GM18858 (cell line): ENCODE results near the gene MALL.
"Not testable (repeated sequence)": the region's sequence is repeated elsewhere in the genome, so short reads cannot be mapped to it uniquely, and the experiment has no call there.

Source experiments
- ATAC-seq: cut with Tn5 transposase; IDR thresholded peaks from one replicate; pipeline ENCODE4 v1.9.1; 2021; ENCODE audit not compliant: unreplicated experiment

Gene MALL

DNA sequence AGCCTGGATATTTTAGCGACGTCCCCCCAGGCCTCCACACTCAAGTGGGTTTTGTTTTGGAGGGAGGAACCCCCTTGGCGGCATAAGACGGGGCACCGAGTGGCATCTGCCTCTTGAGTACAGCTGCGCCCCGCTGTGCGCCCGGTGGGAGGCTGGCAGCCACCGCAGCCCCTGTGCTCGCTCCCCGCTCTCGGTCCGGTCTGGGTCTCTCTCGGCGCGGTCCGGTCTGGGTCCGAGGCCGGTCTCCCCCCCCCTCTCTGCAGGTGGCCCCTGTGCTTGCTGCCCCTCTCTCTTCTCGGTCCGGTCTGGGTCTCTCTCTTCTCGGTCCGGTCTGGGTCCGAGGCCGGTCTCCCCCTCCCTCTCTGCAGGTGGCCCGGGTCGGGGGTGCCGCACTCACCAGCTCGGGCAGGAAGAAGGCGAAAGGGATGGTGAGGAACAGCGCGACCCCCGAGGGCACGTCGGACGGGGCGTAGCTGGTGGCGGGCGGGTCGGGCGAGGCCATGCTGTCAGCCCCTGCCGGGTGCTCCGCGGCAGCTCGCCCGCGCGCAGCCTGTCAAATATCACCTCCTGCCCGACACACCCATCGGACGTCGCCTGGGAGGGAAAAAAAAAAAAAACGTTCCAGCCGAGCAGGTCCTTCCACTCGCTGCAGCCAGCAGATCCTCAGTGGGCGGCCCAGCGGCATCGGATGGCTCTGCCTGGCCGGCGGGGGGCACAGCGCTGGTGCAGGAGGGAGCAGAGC lies at the start of gene MALL:
Gene MALL (minus strand): TSS at position 532 of the 742 bp plus-strand sequence. CDS start 30 bp downstream, at position 502.
- ATAC-seq: no peak

DNA sequence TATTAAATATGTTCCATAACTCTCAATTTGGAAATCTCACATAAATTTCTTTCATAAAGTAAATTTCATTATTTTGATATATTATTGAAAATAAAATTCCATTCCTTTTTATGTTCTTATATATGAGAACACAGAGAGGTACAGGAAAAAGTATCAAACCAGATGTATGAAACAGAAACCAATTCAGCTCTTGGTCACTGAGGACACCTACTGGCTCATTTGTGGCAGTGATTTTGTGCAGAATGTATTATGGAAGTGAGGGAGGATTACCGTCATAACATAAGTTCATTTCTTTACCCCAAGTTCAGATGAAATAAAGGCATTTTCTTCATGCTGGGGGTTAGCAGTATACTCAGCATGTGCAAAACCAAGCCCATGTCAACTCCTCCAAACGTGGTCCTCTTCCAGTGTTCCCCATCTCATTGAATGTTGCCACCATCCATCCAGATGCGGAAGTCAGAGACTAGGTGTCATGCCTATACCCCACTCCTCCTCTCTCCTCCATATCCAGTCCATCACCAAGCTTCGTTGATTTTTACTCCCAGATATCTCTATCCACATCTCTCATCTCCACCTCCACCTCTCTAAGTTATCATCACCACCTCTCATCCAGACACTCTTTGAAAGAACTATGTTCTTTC lies 41.7 kb upstream of the MALL start:
- peak; percentile 62 for ATAC-seq

DNA sequence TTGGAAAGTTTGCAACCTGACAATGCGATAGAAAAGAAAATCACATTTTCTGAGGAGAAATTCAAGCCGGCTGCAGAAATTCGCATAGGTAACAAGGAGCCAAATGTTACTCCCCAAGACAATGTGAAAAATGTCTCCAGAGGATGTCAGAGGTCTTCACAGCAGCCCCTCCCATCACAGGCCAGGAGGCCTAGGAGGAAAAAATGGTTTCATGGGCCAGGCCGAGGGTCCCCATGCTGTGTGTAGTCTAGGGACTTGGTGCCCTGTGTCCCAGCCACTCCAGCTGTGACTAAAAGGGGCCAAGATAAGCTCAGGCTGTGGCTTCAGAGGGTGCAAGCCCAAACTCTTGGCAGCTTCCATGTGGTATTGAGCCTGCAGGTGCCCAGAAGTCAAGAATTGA lies 39.2 kb upstream of the MALL start:
- ATAC-seq: not testable (repeated sequence)

DNA sequence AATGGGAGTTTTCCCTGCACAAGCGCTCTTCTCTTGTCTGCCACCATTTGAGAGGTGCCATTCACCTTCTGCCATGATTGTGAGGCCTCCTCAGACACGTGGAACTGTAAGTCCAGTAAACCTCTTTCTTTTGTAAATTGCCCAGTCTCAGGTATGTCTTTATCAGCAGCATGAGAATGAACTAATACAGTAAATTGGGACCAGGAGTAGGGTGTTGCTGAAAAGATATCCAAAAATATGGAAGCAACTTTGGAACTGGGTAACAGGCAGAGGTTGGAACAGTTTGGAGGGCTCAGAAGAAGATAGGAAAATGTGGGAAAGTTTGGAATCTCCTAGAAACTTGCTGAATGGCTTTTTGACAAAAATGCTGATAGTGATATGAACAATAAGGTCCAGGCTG lies 38.6 kb upstream of the MALL start:
- not testable (repeated sequence) for ATAC-seq

DNA sequence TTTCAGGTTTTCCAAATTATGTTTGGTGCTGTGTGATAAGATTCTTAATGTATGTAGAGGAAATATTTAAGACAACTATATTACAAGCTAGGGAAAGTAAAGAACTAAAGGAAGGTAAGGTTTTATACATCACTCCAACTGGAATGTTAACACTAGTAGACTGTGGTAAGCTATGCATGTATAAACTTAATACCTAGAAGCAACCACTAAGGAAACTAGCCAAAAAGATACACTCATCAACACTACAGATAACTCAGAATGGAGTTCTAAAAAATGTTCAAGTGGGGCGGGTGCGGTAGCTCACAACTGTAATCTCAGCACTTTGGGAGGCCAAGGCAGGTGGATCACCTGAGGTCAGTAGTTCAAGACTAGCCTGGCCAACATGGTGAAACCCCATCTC lies 37.8 kb upstream of the MALL start:
- no peak for ATAC-seq

DNA sequence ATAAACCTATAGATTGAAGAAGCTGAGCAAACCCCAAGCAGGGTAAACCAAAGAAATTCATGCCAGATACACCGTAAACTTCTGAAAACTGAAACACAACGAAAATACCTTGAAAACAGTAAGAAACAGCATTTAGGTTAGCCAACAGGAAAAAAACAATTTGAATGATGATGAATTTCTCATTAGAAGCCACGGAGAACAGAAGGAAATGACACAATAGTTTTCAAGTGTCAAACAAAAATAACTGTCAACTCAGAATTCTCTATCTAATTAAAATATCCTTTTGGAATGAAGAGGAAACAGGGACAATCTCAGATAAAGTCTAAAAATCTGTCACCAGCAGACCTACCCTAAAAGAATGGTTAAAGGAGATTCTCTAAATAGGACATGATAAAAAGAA lies 37.3 kb upstream of the MALL start:
- ATAC-seq: no peak

DNA sequence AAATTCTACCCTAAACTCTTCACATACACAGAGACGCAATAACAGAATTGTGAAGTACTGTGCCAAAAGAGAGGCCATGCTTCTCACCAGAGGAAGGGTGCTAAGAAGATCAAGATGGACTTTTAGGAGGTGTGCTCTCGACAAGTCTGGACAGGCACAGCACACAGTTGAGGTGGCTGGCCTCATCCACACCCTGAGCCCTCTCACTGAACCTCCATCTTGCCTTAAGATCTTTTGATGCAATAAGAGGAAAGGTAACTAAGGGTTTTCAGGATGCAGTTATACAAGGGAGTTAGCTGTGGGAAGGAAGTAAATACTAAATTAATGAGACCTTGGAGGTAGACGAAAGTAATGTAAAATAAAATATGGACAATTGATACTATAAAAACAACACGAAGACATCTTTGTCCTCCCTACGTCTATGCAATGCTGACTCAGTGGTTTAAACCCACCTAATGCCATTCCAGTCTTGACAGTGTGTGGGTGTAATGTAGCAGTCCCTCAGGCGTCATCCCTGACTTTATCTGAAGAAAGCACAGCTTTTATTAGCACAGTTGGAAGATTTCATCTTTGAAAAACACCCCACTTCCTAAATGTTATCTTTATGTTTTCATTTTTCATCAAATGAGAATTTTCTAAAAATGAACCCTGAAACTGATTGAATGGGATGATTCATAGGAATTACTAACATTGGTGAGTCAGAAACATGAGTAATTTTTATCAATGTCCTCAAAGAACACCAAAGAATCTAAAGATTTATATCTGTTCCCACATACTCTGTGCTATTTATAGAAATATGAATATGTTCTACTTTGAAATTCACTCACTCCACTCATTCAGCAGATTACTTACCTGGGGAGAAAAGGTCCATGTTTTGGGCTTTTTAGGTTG lies 34.0 kb upstream of the MALL start:
- ATAC-seq: no peak

DNA sequence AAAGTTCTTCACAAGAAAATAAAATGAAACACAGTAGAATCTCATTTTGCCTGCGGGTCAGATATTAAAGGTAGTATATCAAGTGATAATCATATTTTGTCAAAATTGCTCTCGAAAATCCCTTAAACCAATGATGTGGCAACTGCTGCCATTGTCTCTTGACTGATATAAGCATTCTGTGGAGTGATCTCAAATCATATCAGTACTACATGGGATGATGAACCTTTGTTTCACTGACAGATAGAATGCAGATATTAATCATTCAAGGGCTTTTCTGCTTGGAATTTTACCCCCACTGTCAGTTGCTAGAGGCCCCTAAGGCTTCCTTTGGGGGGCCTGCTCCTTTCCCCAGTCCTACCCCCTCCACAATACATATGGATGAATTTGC lies 31.3 kb upstream of the MALL start:
- no peak for ATAC-seq

DNA sequence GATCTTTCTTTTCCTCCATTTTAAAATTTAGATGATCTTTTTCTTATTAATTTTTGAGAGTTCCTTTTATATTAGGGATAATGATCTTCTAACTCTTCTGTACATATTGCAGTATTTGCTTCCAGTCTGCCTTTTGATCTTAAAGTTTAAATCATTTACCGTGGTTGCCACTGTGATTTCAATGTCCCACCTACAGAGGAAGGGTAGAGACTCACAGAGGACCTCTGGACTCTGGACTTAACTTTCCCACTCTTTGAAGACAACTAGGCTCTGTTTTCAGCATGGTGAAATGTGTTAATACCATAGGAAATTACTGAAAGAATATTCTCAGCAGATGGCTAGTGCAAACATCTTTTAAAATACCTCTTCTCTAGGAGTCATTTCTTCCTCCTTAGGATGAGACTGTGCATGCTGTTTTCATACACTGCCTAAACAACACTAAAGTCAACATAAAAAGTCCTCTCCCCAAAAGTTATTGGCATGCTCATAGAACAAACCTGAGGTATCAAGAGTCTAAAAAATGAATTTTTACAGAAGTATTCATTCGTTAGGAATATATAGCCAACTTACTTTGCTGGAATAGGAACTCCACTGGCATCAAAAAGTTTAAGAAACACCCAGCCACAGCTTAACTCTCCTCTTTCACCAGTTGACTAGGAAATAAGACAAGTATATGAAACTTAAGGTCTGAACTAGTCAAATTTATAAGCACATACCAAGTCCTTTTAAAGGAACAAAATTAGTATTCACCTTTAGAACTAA lies 30.7 kb upstream of the MALL start:
- no peak for ATAC-seq

DNA sequence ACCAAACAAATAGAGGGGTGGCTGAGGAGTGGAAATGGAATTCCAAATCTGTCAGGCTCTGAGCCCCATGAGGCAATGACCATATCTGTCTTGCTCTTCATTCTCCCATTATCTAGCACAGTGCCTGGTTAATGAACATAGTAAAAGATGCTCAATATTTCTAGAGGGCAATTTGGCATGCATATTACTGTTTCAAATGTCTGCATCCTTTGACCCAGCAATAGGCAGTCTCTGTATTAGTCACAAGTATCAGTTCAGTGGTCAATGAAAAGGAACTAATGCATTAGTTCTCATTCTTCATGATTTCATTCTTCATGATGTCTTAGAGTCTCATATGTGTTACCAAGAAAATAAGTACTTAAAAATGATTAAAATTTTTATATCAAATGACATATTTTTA lies 28.4 kb upstream of the MALL start:
- no peak for ATAC-seq

DNA sequence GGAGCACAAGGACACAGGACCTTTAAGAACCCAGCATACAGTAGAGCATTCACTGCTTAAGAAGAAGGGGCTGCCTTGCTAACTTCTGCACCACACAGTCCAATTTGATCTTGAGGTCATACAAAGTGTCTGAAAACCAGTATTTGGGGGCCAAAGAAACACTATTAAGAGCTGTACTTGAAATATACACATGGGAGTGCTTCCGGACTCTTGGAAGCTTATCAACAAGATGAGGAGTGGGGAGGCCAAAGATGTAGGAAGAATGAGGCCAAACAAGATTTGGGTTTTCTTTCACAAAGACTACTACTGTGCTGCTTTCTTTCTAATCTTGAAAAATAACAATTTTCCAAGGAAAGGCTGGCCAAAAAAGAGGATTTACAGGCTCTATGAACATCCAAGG lies 24.8 kb upstream of the MALL start:
- no peak for ATAC-seq

DNA sequence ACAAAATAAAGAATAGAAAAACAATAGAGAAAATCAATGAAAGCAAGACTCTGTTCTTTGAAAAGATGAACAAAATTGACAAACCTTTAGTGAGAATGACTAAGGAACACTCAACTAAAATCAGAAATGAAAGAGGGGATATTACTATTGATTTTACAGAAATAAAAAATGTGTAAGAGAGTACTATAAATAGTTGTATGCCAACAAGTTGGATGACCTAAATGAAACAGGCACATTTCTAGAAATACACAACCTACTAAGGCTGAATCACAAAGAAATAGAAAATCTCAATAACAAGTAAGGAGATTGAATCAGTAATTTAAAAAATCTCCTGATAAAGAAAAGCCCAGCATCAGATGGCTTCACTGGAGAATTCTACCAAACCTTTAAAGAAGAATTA lies 18.4 kb upstream of the MALL start:
- ATAC-seq: no peak

DNA sequence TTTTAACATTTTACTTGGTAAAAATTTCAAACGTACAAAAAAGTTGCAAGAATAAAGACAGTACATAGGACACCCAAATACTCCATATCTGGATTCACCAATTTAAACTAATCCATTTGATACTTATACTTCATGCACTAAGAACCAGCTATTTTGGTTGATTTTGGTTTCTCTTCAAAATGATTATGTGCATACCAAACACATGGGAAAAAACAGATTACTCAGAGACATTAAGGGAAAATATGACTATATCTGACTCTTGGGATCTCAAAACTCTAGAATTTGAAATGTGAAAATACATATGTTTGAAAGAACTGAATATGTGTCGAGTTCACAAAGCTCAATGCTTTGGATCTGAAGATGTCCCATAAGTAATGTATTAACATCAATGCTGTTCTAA lies 15.5 kb upstream of the MALL start:
- ATAC-seq: no peak

DNA sequence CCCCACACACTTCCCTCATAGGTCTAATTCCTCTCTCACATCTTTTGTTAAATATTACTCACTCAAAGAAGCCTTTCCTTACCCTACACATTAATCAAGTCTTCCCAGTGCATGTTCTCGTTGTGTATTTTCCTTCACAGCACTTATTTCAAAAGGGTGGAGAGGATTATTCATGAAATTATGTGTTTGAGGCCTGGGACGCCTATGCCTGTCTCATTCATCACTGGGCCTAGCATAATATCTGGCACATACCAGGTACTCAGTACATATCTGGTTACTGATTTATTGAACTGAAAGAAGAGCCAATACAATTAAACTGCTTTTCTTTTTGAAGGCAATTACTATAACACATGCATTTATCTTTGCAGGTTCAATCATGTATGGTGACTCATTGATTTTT lies 15.1 kb upstream of the MALL start:
- ATAC-seq: no peak

DNA sequence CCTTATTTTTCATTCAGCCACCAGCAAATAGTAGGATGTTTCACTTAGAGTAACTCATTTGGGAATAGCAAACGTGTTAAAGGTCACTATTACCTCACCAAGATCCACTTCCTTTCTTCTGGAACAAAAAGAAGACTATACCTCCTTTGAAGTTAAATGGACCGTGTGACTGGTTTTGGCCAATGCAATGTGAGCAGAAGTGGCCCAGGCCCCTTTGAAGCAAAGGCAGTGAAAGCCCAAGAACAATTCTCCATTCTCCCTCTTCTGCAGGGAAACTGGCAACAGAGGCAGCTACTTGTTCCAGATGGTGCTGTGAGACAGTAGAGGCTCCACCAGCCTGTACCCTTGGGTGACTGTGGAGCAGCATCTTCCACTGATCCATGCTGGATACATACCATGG lies 11.3 kb upstream of the MALL start:
- ATAC-seq: no peak

DNA sequence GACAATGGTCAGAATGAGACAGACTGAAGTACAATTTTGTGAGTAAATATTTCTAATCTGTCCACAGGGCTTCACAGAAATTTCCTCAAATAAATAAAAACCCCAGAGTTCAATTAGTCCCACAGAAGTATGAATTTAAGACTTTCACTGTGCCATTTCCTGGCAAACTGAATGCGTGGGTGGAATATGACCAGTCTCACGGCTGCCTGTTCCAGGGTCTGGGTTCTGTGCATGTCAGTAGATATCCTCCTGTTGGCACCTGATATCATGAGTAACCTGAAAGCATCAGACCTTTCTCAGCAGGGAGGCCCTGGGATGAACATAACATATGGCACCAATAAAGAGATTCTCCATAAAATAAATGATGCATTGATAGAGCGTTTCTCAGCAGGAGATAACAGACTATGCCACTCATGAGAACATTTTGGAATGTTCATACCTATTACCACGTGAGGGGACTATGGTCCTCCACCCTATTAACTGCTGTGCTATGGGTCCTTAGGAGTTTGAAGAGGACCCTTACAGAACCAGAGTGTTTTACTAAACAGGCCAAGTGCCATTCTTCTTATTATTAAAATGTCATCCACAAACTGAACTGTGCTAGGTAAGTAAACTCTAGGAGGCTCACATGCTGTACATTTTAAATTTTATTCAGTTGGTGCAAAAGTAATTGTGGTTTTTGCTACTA lies 10.6 kb upstream of the MALL start:
- ATAC-seq: no peak

DNA sequence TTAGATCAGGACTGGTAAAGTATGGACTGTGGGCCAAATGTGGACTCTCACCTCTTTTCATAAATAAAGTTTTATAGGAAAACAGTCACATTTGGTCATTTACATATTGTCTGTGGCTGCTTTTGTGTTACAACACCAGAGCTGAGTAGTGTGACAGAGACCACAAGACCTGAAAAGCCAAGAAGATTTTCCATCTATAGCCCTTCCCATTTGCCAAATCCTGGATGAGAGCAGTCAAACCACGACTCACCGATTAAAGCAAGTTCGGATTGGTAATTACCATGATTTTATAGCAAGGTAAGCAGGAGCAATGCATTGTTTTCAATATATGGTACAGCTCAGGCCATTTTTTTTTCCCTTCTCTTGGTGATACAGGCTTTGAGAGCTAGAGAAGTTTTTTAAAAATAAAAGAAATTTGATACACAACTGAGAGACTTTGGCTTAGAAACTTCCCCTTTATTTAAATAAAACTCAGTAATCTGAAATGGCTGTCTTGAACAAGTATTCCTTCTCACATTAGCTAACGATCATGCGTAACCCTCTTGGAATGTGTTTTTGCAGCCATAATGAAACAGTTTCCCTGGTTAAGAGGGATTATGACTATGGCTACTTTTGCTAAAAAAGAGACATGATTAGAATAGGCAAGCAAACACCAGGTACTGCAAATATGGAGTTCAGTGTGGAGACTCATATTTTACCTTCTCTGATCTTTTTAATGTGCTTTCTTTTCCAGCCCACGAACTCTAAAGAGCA lies 9.5 kb upstream of the MALL start:
- ATAC-seq: no peak

DNA sequence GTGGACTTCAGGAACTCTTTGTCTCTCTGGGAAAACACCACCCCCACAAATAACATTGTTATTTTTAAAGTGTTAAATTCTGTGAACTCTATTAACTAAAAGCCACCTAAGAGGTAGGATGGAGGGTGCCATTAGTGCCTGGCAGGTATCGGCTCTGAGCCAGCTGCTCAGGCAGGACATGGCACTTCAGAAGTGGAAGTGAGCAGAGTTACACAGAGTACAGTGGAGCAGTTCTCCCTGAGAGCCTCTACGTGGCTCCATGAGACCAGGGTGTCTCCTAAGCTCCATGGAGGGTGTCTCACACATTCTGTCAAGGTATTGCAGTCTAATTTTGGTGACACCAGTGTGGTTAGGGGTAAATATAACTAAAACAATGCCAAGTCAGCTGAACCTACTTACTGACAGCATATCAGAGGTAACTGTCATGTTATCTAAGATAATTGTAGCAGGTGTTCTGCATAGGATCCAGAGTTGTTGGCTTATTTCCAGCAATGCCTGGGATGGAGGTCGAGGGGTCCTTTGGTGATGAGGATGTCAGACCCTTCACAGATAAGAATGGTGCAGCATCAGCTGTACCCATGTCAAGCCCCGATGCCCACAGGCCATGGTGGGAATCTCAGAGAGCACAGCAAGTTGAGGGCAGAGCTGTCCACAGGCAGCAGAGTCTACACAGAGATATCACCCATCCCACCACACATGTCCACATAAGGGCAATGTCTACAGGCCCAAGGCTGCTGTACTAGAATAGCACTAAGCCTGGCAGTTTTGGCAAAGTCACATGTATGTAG lies 8.6 kb upstream of the MALL start:
- ATAC-seq: no peak

DNA sequence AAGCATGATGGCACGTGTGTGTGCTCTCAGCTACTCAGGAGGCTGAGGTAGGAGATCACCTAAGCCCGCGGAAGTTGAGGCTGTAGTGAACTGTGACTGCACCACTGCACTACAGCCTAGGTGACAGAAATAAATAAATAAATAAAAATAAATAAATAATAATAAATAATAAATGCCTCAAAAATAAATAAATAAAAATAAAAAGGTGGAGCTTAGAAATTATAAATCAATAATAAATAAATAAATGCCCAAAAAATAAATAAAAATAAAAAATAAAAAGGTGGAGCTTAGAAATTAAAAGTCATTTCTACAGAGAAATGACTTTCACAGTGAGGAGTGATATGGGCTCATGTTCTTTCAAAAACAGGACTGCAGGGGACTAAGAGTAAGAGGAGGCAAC lies 6.0 kb upstream of the MALL start:
- no peak for ATAC-seq
